Colonic mucosa (tissue), 4 donors: ENCODE data around the gene UMPS. TPM values are rescaled to one million over a fixed set of nuclear protein-coding genes. Genes with fewer than 3 reads are reported as not detected.

ENCODE experiments used
- DNase-seq: peaks from one replicate; pipeline ENCODE4 v3.0.0-alpha.2; 2020
- H3K27ac ChIP-seq: fragments of 200-600 bp; one replicate; pipeline ENCODE4 v1.8.0; 2021
- H3K27me3 ChIP-seq: fragments of 200-600 bp; one replicate; pipeline ENCODE4 v1.8.0; 2021
- H3K36me3 ChIP-seq: fragments of 200-600 bp; one replicate; pipeline ENCODE4 v1.8.0; 2021
- H3K4me1 ChIP-seq: fragments of 200-600 bp; one replicate; pipeline ENCODE4 v1.8.0; 2021; ENCODE audit warnings: mild to moderate bottlenecking
- H3K4me3 ChIP-seq: fragments of 200-600 bp; one replicate; pipeline ENCODE4 v1.8.0; 2021
- H3K9ac ChIP-seq, 2 donors: one replicate each; pipeline ENCODE4 v1.7.0; 2013; ENCODE audit warnings: control low read depth in 2 of 2, low read depth in 2 of 2, low read length in 2 of 2
- H3K9me3 ChIP-seq: fragments of 200-600 bp; one replicate; pipeline ENCODE4 v1.8.0; 2021
- CTCF ChIP-seq: fragments of 200-600 bp; IDR thresholded peaks from one replicate; pipeline ENCODE4 v1.8.0; 2022; ENCODE audit warnings: antibody characterized with exemption, mild to moderate bottlenecking
- intact Hi-C: fragments of 100-400 bp; cut with DNase I; formaldehyde crosslinking; loops from one replicate; pipeline ENCODE4 v1.14.1; 2022
- microRNA-seq: library from miRNA; unstranded; fragments of <30 nt; microRNA quantifications from one replicate; pipeline ENCODE4, GENCODE V29; 2019
- total RNA-seq, 2 donors: library from RNA; stranded (reverse); fragmentation: NEBNext Ultra II Directional in 1 of 2; extraction: Animal tissue kit (Norgen Biotek cat#: 25700) in 1 of 2; gene quantifications; one replicate each; pipeline ENCODE4 v1.2.1, GENCODE V29; 2021
- donor health status: healthy.
- donor health status: DM: no; HTN: no; CAD: no.
- donor health status: DM: no; HTN: no; CAD: no.

The UMPS gene
- total RNA-seq, 2 donors from 2014 or later: 23.4 to 37.7 TPM

GRCh38 chr3:124792341-124793040 is 62.2 kb downstream of the UMPS start:
- H3K4me3 ChIP-seq: no peak overlapping the region
- H3K27me3 ChIP-seq: no peaks in the 10 kb centered on the region
- no peak for DNase-seq
- intact Hi-C loops: no loop called here
- H3K27ac ChIP-seq: no peak overlapping the region
- H3K9ac ChIP-seq: no peak overlapping the region
- H3K36me3 ChIP-seq: no peaks in the 10 kb centered on the region
- no peaks in the 10 kb centered on the region for H3K4me1 ChIP-seq
- no peak for TF ChIP-seq CTCF
- H3K9me3 ChIP-seq: no peaks in the 10 kb centered on the region

- H3K36me3 ChIP-seq: no peaks in the 10 kb centered on the region
Observed at GRCh38 chr3:124793054-124793739, 62.9 kb downstream of the UMPS start.

GRCh38 chr3:124796477-124796876 is 66.2 kb downstream of the UMPS start:
- H3K27me3 ChIP-seq: no peaks in the 10 kb centered on the region
- H3K36me3 ChIP-seq: no peaks in the 10 kb centered on the region
- DNase-seq: no peak
- no peaks in the 10 kb centered on the region for H3K4me1 ChIP-seq
- no peak overlapping the region for H3K9ac ChIP-seq
- no peak overlapping the region for H3K4me3 ChIP-seq
- H3K27ac ChIP-seq: no peak overlapping the region
- TF ChIP-seq CTCF: no peak
- intact Hi-C loops: no loop called here
- H3K9me3 ChIP-seq: no peaks in the 10 kb centered on the region

More at GRCh38 chr3:124793054-124793739, 62.9 kb downstream of the UMPS start:
- H3K9ac ChIP-seq: no peak overlapping the region
- H3K4me1 ChIP-seq: no peaks in the 10 kb centered on the region
- no peak overlapping the region for H3K4me3 ChIP-seq
- H3K27ac ChIP-seq: no peak overlapping the region
- DNase-seq: no peak
- no peaks in the 10 kb centered on the region for H3K9me3 ChIP-seq
- TF ChIP-seq CTCF: no peak
- no peaks in the 10 kb centered on the region for H3K27me3 ChIP-seq
- intact Hi-C loops: no loop called here

GRCh38 chr3:124797426-124797945 is 67.2 kb downstream of the UMPS start:
- Histone ChIP-seq H3K4me1 (no peaks in the 10 kb centered on the region), H3K27me3 (no peaks in the 10 kb centered on the region), H3K4me3 (no peak overlapping the region), H3K9me3 (no peaks in the 10 kb centered on the region), H3K27ac (no peak overlapping the region), H3K36me3 (no peaks in the 10 kb centered on the region), H3K9ac (no peak overlapping the region)
- intact Hi-C loops: no loop called here
- no peak for TF ChIP-seq CTCF
- no peak for DNase-seq

Small RNA genes within 50 kb of the gene (microRNA-seq; reads per million reads assigned to microRNA genes)
- not detected for gene MIR544B

Other genes with a start within 250 kb of the UMPS start
- 10 to 100 TPM; 74.4 to 74.8 TPM for gene ITGB5, start 156.9 kb downstream of the UMPS start, total RNA-seq
- gene MUC13, start 204.3 kb downstream of the UMPS start, total RNA-seq: 100 to 1,000 TPM; 360 to 853 TPM